ENCODE results near the gene TMEM208. TPM values are rescaled to one million over a fixed set of nuclear protein-coding genes. Genes with fewer than 3 reads are reported as not detected.

TMEM208 gene
- total RNA-seq (2014; rRNA removed; shearing (Covaris generic)) = 30.0 and 54.8 TPM in 2 replicates

DNA sequence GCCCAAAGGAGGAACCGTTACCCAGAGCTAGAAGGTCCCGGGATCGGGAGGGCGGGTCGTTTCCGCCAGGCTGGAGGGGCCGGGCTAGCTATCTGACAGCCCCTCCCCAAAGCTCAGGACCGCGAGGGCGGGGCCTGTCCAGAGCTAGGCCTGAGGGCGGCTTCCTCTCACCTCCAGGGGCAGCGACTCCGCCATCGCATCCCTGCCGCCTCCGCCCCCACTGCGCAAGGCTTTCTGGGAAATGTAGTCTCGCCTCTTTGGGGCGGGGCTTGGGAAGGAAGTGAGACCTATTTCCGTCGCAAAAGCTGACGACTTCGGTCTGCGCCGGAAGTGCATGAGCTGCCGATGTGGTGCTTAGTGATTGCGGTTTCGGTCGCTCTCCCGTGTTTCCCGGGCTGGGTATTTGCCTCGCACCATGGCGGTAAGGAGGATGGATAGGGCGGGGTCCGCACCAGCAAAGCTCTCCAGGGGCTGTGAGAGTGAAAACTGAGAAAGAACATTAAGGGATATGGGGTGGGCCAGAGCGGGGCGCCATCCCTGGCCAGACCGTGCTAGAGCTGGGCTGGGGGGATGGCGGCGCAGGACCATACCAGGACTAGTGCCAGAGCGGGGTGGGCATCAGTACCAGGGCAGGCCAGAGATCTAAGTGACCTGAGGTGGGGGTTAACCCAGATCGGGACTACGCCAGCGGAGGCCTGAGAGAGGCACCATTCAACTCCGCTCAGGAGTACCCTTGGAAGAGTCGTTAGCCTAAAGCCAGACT is at the start of gene TMEM208:
TMEM208 (plus strand) TSS at position 327 of the 763 bp plus-strand sequence; CDS start at position 416, 89 bp downstream.
- DNase-seq (ENCODE audit: low read depth) = peak; percentile 99

DNA sequence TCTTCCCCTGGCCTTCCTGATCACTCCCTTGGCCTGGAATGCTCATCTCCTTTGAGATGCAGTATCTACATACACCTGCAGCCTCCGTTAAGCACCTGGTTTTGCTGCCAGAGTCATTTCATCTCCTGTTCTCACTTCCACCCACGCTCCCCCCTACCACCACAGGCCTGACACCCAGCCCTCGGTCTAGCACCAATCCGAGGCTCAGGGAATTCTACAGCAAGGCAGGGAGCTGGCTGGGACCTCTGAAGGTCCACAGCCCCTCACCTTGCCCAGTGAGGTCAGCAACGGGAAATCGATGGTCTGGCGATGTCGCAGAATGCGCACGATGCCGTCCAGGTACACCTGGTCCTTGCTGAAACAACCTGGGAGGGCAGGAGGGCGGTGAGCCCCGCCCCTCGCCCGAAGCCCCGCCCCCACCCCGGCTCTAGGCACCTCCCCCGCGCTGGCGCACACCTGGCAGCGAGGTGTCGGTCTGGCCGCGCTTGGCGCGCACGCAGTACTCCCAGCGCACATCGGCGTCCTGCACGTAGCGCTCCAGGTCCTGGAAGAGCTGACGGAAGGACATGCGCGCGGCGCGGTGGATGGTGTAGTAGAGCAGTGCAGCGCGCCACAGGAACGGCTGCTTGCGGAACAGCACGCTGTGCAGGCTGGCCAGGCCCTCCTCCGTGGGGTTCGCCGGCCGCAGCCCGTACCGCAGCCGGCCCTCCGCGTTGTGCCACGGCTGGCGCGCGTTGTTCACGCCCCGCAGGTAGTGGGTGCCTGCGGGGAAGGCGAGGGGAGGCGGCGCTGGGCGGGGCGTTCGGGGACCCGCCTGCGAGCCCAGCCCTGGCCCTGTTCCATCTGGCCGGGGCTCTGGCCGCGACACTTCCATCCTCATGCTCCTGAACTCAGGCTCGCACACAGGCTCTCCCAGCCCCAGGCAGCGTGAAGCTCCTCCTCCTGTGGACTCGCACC is 48.9 kb upstream of the TMEM208 start:
- peak; percentile 39 for DNase-seq (ENCODE audit: low read depth)

DNA sequence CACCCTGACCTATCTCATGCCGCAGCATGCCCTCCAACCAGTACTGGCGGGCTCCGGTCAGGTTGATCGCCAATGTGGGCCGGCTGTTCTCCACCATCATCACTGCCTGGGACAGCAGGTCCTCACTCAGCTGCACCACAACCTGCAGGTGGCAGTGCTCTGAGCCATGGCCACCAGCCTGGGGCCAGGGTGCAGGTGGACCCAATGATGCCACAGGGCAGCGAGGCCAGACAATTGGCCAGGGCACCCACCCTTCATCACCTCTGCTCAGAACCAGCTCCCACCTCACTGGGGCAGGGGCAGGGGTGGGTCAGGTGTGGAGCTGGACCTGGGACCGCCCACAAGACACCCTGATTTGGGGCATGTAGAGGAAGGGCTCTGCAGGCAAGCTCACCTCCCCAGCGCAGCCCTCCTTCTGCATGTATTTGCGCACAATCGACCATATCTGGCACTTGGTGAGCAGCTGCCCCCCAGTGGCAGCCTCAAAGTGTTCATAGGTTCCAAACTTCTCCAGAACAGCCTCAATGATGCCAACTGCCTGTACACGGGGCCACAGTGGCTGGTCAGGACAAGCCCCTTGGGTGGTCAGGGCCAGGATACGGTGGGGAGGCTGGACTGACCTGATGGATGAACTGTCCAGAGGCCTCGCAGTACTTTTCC is 47.4 kb upstream of the TMEM208 start:
- DNase-seq (ENCODE audit: low read depth) = no peak

DNA sequence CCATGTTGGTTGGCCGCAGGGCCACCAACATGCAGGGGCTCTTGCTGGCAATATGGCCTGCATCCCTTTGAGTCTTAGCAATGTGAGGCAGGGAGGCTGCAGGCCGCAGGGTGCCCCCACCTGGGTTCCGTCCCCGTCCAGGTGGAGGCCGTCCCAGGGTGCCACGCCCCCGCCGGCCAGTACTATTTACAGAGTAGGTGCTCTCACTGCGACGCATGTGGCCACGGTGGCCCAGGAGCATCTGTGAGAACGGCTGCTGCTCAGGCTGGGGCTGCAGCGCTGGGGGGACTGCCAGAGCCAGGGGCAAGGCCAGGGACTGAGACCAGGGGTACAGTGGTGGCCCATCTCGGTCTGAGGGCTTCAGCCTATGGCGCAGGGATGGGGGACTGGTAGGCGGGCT is 46.8 kb upstream of the TMEM208 start:
- no peak for DNase-seq (ENCODE audit: low read depth)

DNA sequence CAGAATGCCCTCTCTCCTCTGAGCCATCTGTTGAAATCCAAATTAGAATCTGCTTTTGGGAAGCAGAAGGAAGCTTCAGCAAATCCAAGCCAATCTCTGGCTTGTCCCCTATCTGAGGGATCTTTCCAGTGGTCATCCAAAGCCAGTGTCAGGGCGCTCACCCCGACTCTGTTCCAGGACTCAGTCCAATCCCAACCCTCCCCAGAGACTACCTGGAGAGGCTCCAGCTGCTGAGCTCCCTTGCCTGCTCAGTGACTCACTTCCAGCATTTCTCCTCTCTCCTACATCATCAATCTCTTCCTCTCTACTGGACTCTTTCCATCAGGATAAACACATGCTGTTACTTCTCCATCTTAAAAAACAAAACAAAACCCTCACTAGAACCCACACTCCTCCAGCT is 45.6 kb upstream of the TMEM208 start:
- peak; percentile 59 for DNase-seq (ENCODE audit: low read depth)

DNA sequence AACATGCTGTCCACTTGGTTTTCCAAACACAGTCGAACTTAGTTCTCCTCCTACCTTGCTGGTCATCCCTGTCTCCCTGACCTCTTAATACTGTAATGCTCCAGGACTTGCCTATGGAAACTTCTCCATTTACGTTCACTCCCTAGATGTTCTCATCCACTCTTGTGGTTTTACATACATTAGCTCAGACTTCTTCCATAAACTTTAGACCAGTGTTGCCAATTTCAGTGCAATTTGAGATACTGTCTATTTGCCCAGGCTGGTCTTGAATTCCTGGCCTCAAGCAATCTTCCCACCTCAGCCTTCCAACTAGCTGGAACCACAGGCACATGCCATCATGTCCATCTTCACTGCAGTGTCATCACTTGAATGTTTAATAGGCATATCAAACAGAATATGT is 44.6 kb upstream of the TMEM208 start:
- DNase-seq (ENCODE audit: low read depth) = no peak

DNA sequence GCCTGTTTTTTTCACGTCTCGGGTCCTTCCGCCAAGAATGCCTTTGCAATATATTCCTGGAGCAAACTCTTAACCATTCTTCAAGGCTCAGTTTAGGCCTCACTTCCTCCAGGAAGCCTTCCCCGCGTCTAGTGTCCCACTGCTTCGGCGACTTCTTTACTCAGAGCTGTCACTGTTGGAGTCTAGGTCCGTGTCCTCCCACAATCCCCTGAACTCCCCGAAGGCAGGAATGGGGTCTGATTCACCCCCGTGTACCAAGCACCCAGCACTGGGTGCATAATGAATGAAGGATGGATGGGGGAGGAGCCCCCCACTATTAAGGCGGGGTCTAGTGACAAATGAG is 43.7 kb upstream of the TMEM208 start:
- DNase-seq (ENCODE audit: low read depth) = no peak

DNA sequence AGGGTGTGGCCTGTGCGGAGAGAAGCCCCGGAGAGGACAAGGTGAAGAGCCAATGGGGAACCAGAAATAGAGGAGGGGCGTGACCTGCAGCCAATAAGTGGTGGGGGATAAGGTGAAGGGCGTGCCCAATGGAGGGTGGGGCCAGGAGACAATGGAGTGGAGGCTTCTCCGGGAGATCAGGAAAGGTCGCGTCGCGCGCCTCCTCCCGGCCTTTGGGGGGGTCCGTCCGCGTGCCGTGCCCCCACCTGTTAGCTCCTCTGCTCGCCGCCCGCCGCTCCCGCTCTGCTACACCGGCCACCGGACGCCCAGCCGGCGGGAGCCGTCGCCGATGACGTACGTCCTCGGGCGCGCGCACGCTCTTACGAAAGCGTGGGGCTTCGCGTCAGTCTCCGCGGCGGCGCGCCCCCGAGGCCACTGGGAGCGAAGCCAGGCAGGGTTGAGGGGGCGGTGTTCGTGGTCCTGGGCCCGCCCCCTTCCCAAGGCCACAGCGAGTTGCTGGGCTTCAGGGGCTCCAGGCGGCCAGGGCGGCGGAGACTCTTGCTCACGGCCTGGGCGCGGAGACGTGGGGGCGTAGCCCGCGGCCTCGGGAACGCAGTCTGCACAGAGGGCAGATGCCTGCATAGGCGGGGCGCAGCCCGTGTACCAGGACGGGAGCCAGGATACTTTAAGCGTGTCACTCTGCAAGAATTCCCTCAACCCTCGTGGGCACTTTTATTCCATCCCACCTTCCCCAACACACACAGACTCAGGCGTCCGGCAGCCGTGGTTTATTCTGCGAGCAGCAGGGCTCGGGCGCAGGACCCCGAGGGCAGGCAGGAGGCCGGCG is 43.1 kb upstream of the TMEM208 start, which contains the start of gene MATCAP1:
MATCAP1 (minus strand) TSS at position 337 of the 826 bp plus-strand sequence. CDS start 3,353 bp downstream, outside the sequence.
- DNase-seq (ENCODE audit: low read depth) = peak; percentile 96

DNA sequence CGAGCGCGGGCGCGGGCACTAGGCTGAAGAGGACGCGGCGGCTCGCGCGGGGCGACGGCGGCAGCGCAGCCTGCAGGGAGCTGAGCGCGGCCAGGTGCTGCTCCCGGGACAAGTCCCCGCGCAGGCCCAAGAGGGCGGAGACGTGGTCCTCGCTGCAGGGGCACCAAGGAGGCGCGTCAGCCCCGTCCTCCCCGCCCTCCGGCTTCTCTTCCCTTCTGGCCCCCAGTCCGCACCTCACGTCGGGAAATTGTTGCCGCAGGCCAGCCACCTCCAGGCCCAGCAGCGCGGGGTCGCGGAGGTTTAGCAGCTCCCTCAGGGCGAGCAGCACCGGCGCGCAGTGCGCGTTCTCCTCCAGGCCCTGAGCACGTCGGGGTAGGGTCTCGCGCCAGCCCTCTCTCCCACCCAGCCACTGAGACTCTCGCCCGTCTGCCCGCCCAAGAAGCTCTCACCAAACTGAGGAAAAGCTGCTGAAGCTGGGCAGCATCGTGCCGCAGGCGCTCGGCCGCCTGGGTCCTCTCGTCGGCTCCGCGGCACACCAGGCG is 42.4 kb upstream of the TMEM208 start:
- peak; percentile 41 for DNase-seq (ENCODE audit: low read depth)

DNA sequence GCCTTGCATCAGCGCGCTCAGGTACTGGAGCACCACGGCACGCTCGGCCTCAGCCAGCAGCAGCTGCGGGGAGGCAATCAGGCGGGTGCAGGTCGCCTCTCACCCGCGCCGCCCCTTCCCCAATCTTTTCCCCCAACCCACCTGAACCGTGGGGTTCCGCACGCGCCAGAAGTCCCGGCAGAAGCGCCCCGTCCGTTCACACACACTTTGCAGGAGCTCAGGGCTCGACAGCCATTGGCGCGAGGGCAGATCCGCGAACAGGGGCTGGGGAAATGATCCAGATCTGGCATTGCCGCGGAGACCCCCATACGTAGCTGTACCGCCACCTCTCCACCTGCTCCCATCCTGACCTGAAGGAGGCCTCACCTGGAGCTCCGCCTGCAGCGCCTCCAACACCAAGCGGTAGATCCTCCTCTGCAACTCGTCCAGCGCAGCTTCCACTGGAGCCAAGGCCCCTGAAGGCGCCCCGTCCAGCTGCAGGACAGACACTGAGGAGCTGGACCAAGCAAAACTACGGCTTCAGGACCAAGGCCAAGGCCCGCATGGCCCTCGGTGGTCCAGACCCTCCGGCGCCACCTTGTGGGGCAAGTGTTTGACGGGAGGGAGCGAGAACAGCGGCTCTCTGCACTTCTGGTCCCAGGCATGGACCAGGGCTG is 41.8 kb upstream of the TMEM208 start:
- peak; percentile 89 for DNase-seq (ENCODE audit: low read depth)

DNA sequence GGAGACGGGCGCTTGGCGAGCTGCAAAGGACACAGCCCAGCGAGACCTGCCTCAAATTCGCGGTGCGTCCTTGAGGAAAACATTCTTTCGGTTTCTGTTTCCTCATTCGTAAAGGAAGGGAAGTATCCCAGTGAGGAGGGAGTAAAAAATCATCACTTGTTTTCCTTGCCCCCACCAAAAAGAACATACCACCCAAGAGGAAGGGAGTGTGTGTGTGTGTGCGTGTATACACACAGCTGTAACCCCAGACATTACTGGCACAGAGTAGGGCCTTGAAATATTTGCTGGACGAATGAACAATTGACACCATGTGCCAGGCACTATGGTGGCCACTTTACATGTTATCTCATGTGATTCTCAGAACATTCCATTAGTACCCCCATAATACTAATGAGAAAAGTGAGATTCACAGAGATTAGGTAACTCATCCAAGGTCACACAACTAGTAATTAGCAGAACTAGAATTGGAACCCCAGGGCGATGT is 41.2 kb upstream of the TMEM208 start:
- DNase-seq (ENCODE audit: low read depth) = no peak

DNA sequence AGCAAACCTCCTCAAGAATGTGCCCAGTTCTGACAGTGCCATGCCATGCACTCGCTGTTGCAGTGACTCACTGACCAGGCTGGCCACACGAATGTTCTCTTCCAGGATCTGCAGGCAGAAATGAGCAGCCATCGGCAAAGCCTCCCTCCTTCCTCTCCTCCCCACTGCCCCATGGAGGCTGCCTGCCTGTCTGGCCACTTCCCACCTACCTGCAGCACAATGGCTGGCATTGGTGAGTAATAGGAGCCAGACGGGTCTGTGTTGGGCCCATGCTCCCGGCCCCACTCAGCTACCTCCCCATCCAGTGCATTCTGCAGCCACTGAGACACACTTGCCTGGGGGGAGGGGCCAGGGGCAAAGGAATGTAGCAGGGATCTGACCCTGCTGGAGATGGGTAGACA is 40.4 kb upstream of the TMEM208 start:
- DNase-seq (ENCODE audit: low read depth) = peak; percentile 40

DNA sequence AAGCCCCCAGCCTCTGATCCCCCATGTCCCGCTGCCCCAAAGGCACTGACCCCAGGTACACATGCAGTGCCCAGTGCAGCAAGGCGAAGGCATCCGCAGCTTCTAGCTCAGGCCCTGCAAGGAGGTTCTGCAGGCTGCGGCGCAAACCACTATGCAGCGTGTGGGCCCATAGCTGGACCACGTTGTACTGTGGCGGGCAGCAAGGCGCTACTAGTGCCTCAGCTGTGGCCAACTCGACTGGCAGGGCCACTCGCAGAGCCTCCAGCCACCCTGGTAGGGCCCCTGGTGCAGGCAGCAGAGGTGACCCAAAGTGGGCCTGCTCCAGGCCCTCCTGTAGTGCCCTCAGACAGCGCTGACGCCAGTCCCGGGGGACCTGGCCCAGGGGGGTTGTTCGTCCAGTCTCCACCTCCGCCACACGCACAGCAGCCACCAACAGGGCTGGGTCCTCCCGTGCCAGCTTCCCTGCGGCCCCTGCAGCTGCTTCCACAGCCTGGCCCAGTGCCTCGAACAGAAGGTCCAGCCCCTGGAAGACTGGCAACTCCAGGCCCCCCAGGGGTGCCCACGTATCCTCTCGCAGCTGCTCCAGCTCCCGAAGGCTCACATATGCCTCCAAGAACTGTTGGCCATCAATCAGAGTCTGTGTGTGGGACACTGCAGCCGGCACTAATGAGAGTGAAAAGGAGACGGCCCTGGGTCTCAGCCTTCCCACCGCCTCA is 39.6 kb upstream of the TMEM208 start:
- DNase-seq (ENCODE audit: low read depth) = no peak

DNA sequence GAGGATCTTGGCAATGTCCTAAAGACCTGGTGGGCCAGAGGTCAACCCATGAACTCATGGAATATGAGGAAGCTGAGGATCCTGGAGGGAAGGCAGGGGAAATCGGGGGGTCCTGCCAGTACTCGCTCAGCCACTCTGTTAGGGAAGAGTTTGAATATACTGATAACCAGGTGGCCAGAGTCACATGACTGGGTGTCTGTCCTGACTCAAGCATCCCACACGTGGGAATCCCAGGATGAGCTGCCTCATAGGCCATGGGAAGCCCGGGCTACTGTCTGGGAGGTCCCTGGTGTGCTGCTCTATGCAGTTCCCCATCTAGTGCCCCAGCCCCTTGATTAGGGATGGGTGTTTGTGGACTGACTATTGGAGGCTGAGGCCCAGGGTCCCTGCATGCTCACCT is 38.6 kb upstream of the TMEM208 start:
- DNase-seq (ENCODE audit: low read depth) = no peak

DNA sequence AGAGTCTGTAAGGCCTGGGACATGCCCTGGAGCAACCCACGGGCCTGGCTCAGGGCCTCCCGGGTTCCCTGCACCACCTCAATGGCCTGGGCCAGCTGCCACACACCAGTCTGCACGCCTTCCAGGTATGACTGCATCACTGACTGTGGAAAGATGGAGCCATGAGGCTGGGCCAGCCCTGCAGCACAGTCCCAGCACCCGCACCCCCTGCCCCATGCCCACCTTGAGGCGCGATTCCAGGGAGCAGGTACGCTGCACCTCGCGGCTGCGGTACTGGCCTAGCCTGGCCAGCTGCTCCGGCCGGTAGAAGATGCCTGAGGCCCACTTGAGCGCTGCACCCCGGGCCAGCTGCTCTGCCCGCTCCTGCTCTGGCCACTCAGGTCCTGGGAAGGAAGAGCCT is 38.1 kb upstream of the TMEM208 start:
- no peak for DNase-seq (ENCODE audit: low read depth)

DNA sequence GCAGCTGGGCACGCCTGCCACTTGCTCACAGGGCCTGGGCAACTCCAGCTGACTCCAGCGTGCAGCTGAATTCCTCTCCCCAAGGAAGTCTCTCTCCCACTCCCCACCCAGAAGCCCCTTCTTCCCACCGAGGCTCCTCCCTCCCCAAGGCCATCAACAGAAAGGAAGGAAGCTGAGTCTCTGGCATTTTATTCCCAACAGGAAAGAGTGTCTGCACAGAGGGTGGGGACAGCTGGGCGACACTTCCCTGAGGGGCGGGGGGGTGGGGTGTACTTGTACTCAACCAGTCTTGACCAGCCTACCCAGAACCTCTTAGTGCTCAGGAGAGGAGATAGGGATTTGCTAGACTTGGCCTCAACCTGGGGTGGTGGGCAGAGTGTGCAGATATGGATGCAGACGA is 36.9 kb upstream of the TMEM208 start, which contains the start of gene EXOC3L1:
EXOC3L1 (minus strand) TSS at position 96 of the 400 bp plus-strand sequence. CDS start 460 bp downstream, outside the sequence.
- DNase-seq (ENCODE audit: low read depth) = no peak

DNA sequence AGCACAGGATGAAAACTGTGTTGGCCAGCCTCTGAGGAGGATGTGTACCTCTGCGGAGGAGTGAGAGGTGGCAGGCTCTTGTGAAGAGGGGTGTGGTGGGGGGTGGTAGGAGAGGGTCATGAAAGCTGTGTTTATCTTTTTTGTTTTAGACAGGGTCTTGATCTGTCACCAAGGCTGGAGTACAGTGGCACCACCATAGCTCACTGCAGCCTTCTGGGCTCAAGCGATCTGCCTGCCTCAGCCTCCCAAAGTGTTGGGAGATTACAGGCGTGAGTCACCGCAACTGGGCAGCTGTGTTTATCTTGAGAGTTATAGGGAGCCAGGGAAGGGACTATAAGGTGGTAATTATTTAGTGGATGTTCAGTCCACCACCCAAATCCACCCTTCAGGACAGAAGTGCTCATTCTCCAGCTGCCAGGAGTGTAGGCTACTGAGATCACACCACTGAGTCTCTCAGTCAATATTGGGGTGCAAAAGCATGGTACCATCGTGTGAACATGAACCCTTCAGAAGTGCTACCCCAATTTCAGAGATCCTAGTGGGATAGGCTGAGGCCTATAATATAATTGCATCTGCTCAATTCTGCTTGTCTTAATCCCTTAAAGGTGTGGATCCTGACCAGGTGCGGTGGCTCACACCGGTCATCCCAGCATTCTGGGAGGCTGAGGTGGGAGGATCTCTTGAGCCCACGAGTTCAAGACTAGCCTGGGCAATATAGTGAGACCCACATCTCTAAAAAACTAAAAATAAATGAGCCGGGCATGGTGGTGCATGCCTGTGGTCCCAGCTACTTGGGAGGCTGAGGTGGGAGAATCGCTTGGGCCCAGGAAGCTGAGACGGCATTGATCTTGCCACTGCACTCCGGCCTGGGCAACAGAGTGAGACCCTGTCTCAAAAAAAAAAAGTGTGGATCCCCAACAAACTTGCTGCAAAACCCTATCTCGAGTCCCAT is 36.2 kb upstream of the TMEM208 start:
- DNase-seq (ENCODE audit: low read depth) = peak; percentile 39

DNA sequence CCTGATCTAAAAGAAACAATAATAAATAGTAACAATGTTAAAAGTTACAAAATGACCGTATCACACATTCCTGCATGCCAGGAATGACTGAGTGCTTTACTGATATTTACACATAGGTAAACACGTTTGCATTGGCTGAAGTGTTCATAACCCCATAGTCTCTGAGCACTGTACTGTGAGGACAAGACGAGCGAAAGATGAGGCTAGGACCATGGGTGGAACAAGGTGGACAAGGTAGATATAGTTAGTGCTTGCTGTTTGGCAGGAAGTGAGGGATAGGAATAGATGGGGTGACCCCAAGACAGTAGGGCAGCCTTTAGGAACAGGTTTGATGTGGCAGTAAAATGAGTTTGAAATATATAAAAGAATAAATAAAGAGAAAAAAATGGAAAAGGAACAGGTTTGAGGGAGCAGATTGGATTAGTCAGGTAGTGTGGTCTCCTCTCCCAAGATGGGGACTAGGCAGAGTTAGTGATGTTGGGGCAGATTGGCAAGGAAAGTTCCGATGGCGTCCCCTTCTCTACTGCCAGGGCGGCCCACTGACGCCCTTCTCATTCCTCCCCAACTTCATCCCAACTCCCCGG is 35.4 kb upstream of the TMEM208 start:
- DNase-seq (ENCODE audit: low read depth) = no peak
